RPMI8226 (cell line): ENCODE measurements around the gene MCTP2.

ENCODE experiments used
- DNase-seq: peaks from one replicate; pipeline ENCODE4 v3.0.0-alpha.2; 2015

Gene MCTP2

GRCh38 chr15:94404733-94405283 lies 173.4 kb downstream of the MCTP2 start:
- no peak for DNase-seq

- DNase-seq: no peak
Observed at GRCh38 chr15:94411285-94411684, 179.9 kb downstream of the MCTP2 start.

DNA sequence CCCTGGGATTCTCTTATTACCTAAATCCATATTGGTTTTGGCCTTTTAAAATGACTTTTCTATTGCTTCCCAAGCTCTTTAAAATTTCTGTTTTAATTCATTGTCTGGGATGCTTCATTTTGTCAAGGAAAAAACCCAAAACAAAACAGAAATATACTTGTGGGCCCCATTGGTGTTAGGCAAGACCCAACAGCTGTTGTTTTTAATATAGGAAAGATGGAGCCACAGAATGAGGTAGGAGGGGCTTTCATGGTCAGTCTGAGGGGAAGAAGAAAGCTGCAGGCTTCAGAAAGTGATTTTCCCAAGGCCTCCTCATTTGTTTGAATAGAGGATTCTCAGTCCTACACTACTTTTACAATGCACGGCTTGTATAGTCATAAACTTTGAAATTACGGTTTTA lies 180.5 kb downstream of the MCTP2 start:
- no peak for DNase-seq

- DNase-seq: peak; percentile 25
Observed at GRCh38 chr15:94412979-94413746, 181.8 kb downstream of the MCTP2 start.

DNA sequence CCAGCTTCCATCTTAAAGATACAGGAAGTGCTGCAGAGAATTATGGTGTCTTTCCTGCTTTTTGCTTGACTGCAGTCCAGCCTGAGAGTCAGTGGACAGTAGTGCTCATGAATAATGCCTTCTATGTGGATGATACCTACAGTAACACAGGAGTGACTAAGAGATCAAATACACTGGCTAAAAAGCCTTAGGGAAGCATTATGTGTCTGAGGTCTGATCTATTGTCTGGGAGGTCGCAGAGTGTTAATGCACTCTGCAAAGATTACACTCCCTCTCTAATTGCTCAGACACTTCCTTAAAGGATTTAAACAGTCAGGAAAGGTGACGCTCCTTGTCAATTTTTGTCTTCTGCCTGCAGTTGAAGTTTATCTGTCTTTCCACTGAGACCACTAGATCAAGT lies 183.6 kb downstream of the MCTP2 start:
- no peak for DNase-seq

GRCh38 chr15:94416267-94416666 lies 184.9 kb downstream of the MCTP2 start:
- DNase-seq: no peak

DNA sequence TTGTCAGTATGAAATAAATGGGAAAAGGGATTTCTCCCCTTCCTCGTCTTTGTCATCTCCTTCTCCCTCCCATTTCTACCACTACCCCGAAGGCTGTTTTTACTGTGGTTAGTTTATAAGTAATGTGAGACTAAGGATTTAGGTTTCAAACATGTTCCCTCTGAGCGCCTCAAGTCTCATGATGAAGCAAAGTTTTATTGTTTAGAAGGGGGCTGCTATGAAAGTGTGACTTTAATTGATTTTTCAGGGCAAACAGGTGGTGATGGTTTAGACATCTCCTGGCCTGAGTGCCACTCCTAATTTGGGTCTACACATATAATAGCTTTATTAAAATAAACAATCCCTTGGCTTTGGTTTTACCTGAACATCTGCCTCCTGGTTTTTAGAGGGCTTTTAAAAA lies 185.5 kb downstream of the MCTP2 start:
- no peak for DNase-seq

DNA sequence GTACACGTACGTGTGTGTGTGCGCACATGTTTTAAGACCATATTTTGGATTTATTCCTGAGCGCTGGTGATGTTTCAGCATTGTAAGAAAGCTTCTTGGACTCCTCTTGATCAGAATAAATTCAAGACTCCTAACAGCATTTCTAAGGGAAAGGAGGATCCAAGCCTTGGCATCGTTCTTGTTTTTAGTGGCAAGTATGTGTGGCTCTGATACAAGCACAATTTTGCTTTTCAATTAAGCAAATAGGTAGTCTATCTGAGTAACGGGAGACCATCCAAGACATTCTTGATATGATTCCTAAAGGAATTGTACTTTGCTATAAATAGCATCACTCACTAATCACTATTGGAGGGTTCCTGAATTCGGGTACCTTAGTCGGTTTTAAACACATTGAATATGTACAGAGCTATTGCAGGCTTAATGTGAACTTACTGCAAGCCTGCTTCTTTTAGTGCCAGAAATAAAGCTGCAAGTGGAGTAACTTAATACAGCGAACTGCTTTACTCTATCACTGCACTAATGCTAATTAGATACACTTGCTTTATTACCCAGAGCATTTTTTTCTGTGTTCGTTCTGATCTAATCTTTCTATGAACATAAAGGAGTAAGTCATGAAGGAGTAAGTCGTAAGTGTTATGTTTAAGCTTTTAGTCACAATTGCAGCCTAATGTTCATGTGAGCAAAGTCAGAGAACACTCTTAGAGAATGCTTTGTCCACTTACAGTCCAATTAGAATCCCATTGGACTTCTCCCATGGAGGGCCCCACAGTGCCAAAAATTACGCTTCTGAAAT lies 186.3 kb downstream of the MCTP2 start:
- no peak for DNase-seq

DNA sequence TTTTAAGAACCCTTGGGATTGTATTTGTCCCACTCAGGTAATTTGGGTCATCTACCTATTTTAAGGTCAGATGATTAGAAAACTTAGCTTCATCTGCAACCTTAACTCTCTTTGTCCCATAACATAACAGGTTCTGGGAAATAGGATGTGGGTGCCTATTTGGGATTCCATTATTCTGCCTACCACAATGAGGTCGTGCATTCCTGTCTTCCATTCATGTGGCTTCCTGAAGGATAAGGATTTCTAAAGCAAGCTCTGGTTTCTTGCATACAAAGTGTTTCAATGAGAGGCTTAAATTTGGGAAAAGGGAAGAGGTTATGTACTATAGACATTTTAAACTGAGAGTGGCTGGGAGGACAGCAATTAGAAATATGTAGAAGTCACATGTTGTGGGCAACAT lies 190.3 kb downstream of the MCTP2 start:
- no peak for DNase-seq

GRCh38 chr15:94432279-94432678 lies 200.9 kb downstream of the MCTP2 start:
- DNase-seq: no peak

- no peak for DNase-seq
Observed at GRCh38 chr15:94439158-94439557, 207.8 kb downstream of the MCTP2 start.

DNA sequence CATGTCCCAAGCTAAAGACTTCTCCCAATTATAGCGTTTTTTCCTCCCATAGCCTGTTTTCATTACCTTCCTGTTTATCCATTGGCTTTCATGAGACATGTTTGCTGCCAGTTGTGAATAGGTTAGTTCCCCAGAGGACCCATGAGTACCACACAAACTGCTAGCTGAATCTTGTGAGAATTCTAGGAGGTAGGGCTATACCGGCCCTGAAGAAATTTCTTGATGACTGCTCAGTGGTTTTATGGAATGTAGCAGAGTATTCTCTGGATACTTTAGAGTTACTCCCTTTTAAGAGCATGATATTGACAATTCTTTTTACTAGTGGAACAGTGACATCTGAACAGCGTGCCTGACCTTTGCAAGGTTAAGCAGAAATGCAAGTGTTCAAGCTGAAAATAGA lies 210.4 kb downstream of the MCTP2 start:
- no peak for DNase-seq

- DNase-seq: no peak
Observed at GRCh38 chr15:94442480-94442879, 211.1 kb downstream of the MCTP2 start.

GRCh38 chr15:94443186-94443585 lies 211.8 kb downstream of the MCTP2 start:
- no peak for DNase-seq

DNA sequence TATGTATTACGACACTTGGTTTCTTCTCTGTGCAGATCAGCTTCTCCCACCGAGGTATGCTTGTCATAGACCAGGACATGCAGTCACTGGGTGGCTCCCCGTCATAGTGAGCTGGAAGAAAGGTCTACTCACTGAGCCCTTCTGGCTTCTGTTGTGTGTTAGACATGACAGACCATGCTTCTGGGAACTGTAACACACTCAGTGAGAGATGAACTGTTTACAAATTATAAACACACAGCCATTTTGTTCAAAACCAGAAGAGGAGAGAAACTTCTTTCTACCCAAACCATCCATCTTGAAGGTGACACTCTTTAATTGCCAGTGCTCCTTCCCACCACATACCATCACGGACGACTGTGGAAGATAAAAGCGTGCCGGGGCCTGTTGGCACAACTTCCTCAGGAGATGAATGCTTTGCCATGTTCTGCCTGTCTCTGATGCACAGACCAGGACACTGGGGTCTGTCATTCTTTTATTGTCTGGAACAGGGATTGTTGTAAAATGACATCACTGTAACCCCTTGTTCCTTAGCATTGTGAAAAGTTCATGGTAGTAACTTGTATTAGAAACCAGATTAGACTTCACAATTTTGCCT lies 214.3 kb downstream of the MCTP2 start:
- DNase-seq: no peak

GRCh38 chr15:94446441-94446840 lies 215.1 kb downstream of the MCTP2 start:
- no peak for DNase-seq

DNA sequence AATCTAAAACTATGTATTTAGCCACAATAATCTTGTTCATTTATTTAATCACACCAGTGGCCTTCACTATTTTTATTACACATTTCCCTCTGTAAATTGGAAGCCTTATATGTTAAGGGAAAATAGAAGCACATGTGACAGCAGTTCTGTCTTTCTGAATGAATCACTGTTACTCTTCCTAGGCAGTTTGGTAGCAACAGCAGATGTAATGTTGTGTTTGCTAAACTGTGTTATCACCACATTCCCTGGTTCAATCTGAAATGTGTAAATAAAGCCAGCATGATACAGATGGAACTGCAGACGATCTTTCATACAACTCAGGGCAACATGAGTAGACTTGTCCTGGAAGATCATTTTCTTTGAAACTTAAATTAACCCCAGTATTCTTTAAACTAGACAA lies 220.1 kb downstream of the MCTP2 start:
- DNase-seq: no peak

DNA sequence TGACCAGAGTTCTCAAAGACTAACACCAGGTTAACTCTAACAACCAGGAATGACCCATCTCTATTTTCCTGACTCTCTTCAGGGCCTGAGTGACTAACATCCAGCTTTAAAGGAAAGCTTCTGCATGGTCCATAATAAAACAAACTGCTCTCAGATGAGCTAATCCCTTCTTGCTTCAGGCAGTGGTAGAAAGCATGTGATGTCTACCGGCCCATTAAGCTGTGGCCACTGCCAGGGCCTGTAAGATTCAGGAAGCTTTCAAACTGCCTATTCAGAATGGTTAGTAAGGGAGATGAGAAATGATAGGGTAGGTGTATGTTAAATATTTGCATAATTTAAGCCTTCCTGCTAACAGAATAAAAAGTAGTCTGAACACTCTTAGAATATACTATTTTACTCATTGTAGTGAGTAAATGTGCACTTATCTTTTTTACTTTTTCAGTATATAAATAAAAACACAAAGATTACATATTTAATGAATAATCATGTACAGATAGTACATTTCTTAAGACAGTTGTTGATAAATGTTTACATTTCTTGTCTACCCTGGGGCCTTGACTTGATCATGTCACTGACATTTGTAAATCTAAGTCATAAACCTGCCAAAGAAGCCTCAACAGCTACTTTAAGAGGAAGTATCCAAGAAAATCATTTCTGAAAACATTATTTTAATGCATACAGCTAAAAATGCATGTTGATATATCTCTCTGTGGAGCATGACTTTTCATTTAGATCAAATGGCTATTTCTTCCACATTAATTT lies 222.0 kb downstream of the MCTP2 start:
- no peak for DNase-seq

- no peak for DNase-seq
Observed at GRCh38 chr15:94455297-94455696, 223.9 kb downstream of the MCTP2 start.

DNA sequence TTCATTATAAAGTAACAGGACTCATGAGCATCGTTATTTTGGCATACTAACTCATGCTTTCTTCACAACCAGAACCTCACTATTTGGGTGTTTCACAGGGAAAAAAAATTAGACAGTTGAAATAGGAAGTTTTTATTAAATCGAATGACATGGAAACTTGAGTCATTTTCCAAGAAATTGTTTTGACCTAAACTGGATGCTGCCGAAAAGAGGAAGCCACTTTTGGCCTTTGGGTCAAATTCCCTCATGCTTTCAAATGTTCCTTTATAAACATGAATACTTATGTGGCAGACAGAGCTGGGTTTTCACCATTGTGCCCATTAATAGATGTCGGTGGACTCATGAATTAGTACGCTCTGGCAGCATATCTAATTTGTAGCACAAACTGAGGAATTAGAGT lies 224.9 kb downstream of the MCTP2 start:
- no peak for DNase-seq

GRCh38 chr15:94457661-94458060 lies 226.3 kb downstream of the MCTP2 start:
- no peak for DNase-seq

DNA sequence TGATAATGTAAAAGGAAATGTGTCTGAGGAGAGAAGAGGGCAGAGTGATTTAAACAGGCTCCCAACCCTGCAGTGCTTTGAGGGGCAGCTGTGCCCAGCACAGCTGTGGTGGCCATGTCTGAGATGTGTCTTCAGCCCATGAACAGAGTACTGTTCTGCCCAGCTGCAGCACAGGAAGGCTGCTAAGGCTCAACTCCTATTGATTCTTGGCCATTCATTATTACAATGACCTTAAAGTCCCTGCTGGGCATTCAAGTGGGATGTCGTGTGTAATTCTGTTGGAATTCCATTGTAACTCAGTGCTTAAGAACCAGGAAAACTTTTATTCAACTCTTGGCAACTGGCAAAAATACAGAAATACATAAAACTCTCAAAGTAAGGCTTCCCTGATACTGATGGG lies 229.3 kb downstream of the MCTP2 start:
- DNase-seq: no peak

GRCh38 chr15:94467034-94467433 lies 235.7 kb downstream of the MCTP2 start:
- no peak for DNase-seq
